ENCODE data around the gene PXT1. TPM values are rescaled to one million over a fixed set of nuclear protein-coding genes. Genes with fewer than 3 reads are reported as not detected.
"Not testable (repeated sequence)": the region's sequence is repeated elsewhere in the genome, so short reads cannot be mapped to it uniquely, and the experiment has no call there.

Gene PXT1
- total RNA-seq, 3 donors from 2014 or later = 0.15 TPM; not detected in 2

GRCh38 chr6:36487698-36488097, 45.0 kb upstream of the PXT1 start:
- Histone ChIP-seq H3K36me3 (peaks cover 8% of the 10 kb centered on the region), H3K27ac (no peak overlapping the region), H3K4me1 (no peaks in the 10 kb centered on the region), H3K4me3 (no peak overlapping the region), H3K9me3 (no peaks in the 10 kb centered on the region), H3K27me3 (no peaks in the 10 kb centered on the region)
- DNase-seq (ENCODE audit: low spot score in 2 of 2) = no peak
- TF ChIP-seq POLR2AphosphoS5 (IDR thresholded peaks at IDR 0.05) (no peak), CTCF (IDR thresholded peaks at IDR 0.05) (no peak), POLR2A (IDR thresholded peaks at IDR 0.05) (no peak)
- intact Hi-C loops (cut with DNase I; ENCODE audit: low total_unique reads) = no loop called here

GRCh38 chr6:36484736-36485135, 42.1 kb upstream of the PXT1 start:
- TF ChIP-seq POLR2AphosphoS5 (IDR thresholded peaks at IDR 0.05) (no peak), POLR2A (IDR thresholded peaks at IDR 0.05) (no peak), CTCF (IDR thresholded peaks at IDR 0.05) (no peak)
- H3K9me3 ChIP-seq = no peaks in the 10 kb centered on the region
- H3K36me3 ChIP-seq = peaks cover 8% of the 10 kb centered on the region
- DNase-seq (ENCODE audit: low spot score in 2 of 2) = no peak
- no peaks in the 10 kb centered on the region for H3K27me3 ChIP-seq
- H3K4me1 ChIP-seq = no peaks in the 10 kb centered on the region
- H3K27ac ChIP-seq = no peak overlapping the region
- no peak overlapping the region for H3K4me3 ChIP-seq
- intact Hi-C loops (cut with DNase I; ENCODE audit: low total_unique reads) = no loop called here

GRCh38 chr6:36483326-36483725, 40.7 kb upstream of the PXT1 start:
- H3K4me3 ChIP-seq; H3K9me3 ChIP-seq; H3K27ac ChIP-seq; H3K36me3 ChIP-seq; H3K4me1 ChIP-seq; H3K27me3 ChIP-seq; intact Hi-C loops (cut with DNase I; ENCODE audit: low total_unique reads); DNase-seq (ENCODE audit: low spot score in 2 of 2): not testable (repeated sequence)

GRCh38 chr6:36479256-36479655, 36.6 kb upstream of the PXT1 start:
- Histone ChIP-seq H3K27ac (no peak overlapping the region), H3K27me3 (no peaks in the 10 kb centered on the region), H3K4me1 (no peaks in the 10 kb centered on the region), H3K9me3 (no peaks in the 10 kb centered on the region), H3K4me3 (no peak overlapping the region), H3K36me3 (no peaks in the 10 kb centered on the region)
- TF ChIP-seq POLR2A (IDR thresholded peaks at IDR 0.05) (no peak), CTCF (IDR thresholded peaks at IDR 0.05) (no peak), POLR2AphosphoS5 (IDR thresholded peaks at IDR 0.05) (no peak)
- no peak for DNase-seq (ENCODE audit: low spot score in 2 of 2)
- intact Hi-C loops (cut with DNase I; ENCODE audit: low total_unique reads) = no loop called here

- intact Hi-C loops (cut with DNase I; ENCODE audit: low total_unique reads) = no loop called here
- Histone ChIP-seq H3K9me3 (no peaks in the 10 kb centered on the region), H3K4me1 (no peaks in the 10 kb centered on the region), H3K4me3 (no peak overlapping the region), H3K36me3 (no peaks in the 10 kb centered on the region), H3K27me3 (no peaks in the 10 kb centered on the region), H3K27ac (no peak overlapping the region)
- DNase-seq (ENCODE audit: low spot score in 2 of 2) = no peak
- TF ChIP-seq POLR2A (IDR thresholded peaks at IDR 0.05) = no peak
These were observed 35.4 kb upstream of the PXT1 start for GRCh38 chr6:36478051-36478526.

- H3K27ac ChIP-seq = no peak overlapping the region
- no peak overlapping the region for H3K4me3 ChIP-seq
- no peak for TF ChIP-seq POLR2AphosphoS5 (IDR thresholded peaks at IDR 0.05)
- no peak for TF ChIP-seq POLR2A (IDR thresholded peaks at IDR 0.05)
- no peak for TF ChIP-seq CTCF (IDR thresholded peaks at IDR 0.05)
- H3K9me3 ChIP-seq = no peaks in the 10 kb centered on the region
- H3K27me3 ChIP-seq = no peaks in the 10 kb centered on the region
- DNase-seq (ENCODE audit: low spot score in 2 of 2) = no peak
- intact Hi-C loops (cut with DNase I; ENCODE audit: low total_unique reads) = no loop called here
- no peaks in the 10 kb centered on the region for H3K4me1 ChIP-seq
- no peaks in the 10 kb centered on the region for H3K36me3 ChIP-seq
These were observed 27.3 kb upstream of the PXT1 start for GRCh38 chr6:36469946-36470345.

All from breast epithelium (tissue), 4 donors.